ENCODE data around the gene HS6ST2.
"Not testable (repeated sequence)": the region's sequence is repeated elsewhere in the genome, so short reads cannot be mapped to it uniquely, and the experiment has no call there.

The HS6ST2 gene

DNA sequence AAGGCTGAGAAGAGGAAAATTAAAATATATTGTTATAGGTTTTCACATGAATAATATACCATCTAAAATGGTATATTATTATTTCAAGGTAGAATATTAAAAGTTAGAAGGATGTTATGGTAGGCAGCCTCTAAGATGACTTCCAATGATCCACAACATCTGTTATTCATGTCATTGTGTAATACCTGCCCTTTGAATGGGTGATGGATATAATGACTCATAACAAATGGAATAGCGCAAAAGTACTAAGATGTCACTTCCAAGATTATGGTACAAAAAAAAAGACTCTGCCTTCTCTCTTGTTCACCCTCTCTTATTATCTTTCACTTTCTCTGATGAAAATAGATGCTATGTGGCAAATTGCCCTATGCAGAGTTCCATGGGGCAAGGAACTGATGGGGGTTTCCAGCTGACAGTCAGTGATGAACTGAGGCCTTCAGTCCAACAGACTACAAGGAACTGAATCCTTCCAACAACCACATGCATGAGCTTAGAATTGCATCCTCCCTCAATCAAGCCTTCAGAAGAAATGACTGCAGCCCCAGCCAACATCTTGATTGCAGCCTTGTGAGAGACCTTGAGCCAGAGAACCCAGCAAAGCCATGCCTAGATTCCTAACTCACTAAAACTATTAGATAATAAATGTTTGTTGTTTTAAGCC is 57.7 kb downstream of the HS6ST2 start:
- TF ChIP-seq POLR2A (IDR thresholded peaks at IDR 0.05; ENCODE audit: low read depth, low read length), result no peak
- FAIRE-seq (no peak), DNase-seq (ENCODE audit: insufficient read length, low spot score) (no peak)

DNA sequence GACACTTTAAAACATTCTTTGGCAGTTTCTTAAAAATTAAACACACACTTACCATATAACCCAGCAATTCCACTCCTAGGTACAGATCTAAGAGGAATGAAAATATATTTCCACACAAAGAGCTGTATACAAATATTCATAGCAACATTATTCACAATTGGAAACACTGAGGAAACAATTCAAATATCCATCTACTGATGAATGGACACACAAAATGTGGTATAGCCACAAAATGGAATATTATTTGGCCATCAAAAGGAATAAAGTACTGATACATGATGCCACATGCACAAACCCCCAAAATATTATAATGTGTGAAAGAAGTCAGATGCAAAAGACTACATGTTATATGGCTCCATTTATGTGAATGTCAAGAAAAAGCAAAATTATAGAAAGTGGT is 70.9 kb downstream of the HS6ST2 start:
- no peak for DNase-seq (ENCODE audit: insufficient read length, low spot score)
- TF ChIP-seq POLR2A (IDR thresholded peaks at IDR 0.05; ENCODE audit: low read depth, low read length), result no peak
- no peak for FAIRE-seq

DNA sequence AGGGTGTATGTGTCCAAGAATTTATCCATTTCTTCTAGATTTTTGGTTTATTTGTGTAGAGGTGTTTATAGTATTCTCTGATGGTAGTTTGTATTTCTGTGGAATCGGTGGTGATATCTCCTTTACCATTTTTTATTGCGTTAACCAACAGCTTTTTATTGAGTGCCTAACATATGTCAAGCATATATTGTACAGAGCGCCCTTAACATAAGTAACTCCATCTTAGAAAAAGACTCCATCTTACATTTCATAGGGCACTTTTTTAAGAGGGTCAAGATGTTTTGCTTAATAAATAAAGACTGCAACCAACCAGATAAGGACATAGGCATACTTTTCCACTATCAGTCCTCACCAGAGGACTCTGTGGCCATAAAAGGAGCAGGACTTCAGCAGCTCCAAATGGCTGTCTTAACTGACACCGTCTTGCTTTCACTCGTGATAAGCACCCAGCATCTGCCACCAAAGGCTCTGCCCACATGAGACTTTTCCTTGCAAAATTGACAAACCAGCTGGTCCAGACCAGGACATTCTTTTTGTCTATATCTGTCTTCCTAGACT is 75.0 kb downstream of the HS6ST2 start:
- DNase-seq (ENCODE audit: insufficient read length, low spot score) (no peak), FAIRE-seq (no peak)
- TF ChIP-seq POLR2A (IDR thresholded peaks at IDR 0.05; ENCODE audit: low read depth, low read length), result no peak

DNA sequence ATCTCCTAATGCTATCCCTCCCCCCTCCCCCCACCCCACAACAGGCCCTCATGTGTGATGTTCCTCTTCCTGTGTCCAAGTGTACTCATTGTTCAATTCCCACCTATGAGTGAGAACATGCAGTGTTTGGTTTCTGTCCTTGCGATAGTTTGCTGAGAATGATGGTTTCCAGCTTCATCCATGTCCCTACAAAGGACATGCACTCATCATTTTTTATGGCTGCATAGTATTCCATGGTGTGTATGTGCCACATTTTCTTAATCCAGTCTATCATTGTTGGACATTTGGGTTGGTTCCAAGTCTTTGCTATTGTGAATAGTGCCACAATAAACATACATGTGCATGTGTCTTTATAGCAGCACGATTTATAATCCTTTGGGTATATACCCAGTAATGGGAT is 77.7 kb downstream of the HS6ST2 start:
- not testable (repeated sequence) for FAIRE-seq; DNase-seq (ENCODE audit: insufficient read length, low spot score)

DNA sequence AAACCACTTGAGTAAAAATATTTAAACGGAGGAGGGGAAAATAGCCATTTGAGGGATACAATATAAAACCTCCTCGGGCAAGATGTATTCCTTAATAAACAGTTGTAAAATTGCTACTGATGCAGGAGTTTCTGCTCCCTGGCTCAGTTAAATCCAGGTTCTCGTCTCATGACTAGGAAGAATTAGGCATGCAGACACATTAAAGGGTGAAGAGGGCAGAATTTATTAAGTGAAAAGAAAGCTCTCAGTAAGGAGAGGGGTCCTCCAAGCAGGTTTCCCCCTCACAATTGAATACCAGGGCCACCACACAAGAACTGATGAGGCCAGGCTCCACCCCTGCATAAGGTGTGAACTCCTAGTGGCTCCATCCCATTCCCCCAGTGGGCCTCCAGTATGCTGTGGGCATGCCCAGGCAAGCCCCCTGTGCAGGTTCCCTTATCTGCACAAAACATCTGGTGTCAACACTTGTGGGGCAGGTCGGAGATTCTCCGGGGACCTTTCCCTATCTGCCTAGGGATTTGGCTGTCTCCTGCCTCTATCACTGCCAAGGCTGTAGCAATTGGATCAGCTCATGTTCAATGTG is 80.4 kb downstream of the HS6ST2 start:
- no peak for TF ChIP-seq POLR2A (IDR thresholded peaks at IDR 0.05; ENCODE audit: low read depth, low read length)
- FAIRE-seq, result no peak
- no peak for DNase-seq (ENCODE audit: insufficient read length, low spot score)

DNA sequence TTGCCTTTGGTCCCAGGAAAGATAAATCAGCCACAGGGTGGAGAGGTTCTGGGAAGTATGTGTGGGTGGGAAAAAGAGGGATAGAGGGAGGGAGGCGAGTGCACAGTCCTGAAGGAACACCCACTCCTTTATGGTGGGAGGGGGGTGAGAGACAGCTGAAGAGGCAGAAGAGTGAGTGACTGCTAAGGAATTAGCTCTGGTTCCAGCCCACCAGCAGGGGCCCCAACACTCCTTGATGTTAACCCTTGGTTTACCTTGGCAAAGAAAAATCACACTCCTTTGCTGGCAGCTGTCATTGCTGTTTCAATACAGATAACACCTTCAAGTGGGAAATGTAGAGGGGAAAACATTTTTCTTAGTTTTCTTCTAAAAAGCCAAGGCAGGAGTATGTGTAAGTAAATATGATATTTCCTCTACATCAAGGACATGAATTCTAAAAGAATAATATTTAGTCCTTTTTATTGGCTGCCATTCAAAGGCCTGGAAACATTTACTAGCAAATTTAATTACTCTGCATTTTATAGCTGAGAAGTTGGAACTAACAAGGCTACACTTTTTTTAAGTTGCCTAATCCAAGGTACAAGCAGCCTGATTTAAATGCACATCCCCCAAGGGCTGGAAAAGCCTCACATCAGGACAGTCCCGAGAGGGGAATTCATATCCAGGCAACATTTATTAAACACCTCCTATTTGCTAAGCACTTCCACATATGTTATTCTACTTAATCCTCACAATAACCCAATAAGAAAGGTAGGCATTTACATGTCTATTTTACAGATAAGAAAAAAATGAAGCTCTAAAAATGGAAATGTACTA is 81.7 kb downstream of the HS6ST2 start:
- DNase-seq (ENCODE audit: insufficient read length, low spot score) (no peak), FAIRE-seq (no peak)
- TF ChIP-seq POLR2A (IDR thresholded peaks at IDR 0.05; ENCODE audit: low read depth, low read length), result no peak

DNA sequence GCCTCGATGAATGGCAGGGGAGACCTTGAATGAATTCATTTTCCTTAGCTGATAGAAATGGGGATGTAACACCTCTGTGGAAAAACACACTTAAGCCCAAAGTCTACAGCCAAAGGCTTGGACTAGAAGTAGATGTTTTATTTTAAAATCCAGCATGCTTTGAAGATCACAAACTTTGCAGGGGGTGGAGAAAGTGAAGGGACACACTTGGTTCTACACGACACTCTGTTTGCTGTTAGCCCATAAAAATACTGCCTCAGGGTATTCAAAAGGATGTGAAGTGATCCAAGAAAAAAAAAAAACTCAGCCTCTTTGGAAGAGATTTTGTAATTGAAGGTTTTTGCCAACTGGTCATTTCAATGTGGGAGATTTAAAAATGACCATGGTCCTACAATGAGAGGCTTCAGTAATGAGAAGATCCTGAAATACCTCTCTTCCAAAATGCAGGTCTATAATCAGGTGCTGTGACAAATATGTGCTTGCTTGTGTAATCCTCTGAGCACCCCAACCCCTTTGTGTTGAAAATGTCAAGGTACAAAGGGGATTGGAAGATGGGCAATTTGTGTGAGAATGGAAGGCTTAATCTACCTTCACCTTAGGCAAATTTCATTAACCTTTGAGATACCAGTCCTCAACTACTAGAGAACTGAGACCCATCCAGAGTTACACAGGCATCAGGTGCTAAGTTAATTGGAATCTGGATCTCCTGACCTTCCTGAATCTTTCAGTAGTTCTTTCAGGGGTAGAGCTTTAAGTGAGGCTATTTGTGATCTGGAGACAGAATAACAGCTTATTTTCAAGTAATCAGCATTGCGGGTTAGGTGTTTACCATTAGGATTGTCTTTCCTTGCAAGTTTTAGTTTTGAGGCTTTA is 82.5 kb downstream of the HS6ST2 start:
- TF ChIP-seq POLR2A (IDR thresholded peaks at IDR 0.05; ENCODE audit: low read depth, low read length), result no peak
- FAIRE-seq (no peak), DNase-seq (ENCODE audit: insufficient read length, low spot score) (no peak)

DNA sequence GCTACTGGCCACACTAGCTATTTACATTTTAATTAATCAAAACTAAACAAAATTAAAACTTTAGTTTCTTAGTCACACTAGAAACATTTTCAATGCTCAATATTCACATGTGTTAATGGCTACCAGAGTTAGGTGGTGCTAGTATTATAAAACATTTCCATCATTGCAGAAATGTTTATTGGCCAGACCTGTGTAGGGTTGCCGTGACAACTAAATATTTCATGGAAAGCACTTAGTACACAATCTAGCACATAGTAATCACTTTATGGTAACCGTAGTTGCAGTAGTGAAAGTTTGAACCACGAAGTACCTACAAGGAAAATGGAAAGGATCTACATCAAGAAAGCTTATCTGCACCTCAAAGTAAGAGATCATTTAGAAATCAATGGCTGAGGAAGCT is 95.9 kb downstream of the HS6ST2 start:
- FAIRE-seq (no peak), DNase-seq (ENCODE audit: insufficient read length, low spot score) (no peak)
- TF ChIP-seq POLR2A (IDR thresholded peaks at IDR 0.05; ENCODE audit: low read depth, low read length), result no peak

DNA sequence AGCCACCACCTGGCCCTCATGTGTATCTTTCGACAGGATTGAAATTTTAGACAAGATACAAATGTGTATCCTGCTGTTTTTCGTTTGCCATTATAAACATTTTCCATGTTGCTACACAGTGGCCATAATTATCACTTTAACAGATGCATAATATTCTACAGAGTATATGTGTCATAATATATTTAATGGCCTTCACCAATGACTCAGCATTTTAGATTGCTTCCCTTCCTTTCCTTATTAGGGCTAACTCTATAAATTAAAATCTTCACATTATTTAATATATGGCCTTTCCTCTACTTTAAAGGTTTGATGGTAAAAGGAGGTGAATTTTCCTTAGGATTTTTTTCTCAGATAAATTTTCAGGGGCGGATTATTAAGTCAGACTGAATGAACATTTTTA is 97.4 kb downstream of the HS6ST2 start:
- FAIRE-seq, result no peak
- DNase-seq (ENCODE audit: insufficient read length, low spot score), result no peak
- TF ChIP-seq POLR2A (IDR thresholded peaks at IDR 0.05; ENCODE audit: low read depth, low read length), result no peak

DNA sequence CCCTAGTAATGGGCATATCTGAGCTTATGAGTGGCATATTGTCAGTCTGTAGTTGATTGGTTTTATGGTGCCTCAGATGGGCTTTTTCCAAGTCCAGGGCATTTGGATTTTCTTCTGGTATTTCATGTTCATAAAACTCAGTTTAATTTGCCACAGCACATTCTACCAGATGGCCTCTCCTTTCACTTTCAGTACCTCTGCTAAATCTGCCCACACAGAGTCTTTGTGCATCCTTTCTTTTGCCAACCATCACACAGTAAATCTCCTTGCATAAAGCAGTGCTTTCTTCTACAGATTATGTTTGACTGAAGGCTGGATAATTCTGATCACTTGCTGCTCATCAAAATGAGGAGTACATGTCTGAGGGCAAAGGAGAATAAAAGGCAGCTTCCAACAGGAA is 98.2 kb downstream of the HS6ST2 start:
- no peak for TF ChIP-seq POLR2A (IDR thresholded peaks at IDR 0.05; ENCODE audit: low read depth, low read length)
- no peak for FAIRE-seq
- no peak for DNase-seq (ENCODE audit: insufficient read length, low spot score)

DNA sequence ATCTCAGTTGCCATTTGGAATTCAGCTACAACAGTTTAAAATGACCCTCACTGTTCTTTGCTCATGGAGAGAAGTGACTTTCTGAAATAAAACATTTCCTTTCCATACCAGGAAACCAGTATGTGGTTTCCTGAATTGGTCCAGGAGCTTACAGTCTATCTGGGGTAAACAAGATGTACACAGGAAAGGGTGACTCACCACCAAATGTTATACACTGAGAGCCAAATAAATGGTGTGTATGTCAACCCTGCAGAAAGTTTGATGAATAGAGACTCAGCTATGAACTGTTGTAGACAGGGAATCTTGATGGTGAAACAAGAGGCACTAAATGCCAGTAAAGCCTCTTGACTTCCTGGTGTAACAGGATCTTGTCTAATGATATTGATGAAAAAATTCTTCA is 100.4 kb downstream of the HS6ST2 start:
- FAIRE-seq (no peak), DNase-seq (ENCODE audit: insufficient read length, low spot score) (no peak)
- no peak for TF ChIP-seq POLR2A (IDR thresholded peaks at IDR 0.05; ENCODE audit: low read depth, low read length)

DNA sequence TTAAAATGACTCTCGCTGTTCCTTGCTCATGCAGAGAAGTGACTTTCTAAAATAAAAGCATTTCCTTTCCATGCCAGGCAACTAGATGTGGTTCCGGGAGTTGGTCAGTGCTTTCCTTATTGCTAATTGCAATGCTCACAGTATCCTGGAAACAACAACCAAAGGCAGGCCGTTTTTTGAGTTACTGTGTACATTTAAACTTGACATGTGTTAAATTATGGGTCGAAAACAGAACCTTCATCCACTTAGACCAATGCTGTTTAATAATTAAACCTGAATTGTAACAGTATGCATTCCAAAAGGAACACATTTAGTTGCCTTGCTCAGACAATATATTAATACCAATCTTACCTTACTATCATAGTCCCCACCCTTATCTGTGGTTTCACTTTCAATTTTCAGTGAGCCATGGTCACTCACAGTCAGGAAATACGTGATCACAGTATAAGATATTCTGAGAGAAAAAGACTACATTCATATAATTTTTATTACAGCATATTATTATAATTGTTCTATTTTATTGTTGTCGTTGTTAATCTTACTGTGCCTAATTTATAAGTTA is 102.6 kb downstream of the HS6ST2 start:
- FAIRE-seq (no peak), DNase-seq (ENCODE audit: insufficient read length, low spot score) (no peak)
- TF ChIP-seq POLR2A (IDR thresholded peaks at IDR 0.05; ENCODE audit: low read depth, low read length), result no peak

DNA sequence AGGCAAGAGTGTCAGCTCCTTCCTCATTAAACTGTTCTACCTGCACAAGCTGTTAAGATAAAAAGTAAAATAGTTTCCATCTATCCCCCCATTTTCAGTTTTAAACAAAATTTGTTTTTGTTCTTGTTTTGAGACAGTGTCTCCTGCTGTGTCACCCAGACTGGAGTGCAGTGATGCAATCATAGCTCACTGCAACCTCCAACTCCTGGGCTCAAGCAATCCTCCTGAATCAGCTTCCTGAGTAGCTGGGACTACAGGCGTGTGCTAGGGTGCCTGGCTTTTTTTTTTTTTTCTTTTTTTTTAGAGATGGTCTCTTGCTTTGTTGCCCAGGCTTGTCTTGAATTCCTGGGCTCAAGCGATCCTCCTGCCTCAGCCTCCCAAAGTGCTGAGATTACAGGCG is 105.4 kb downstream of the HS6ST2 start:
- FAIRE-seq (no peak), DNase-seq (ENCODE audit: insufficient read length, low spot score) (no peak)
- TF ChIP-seq POLR2A (IDR thresholded peaks at IDR 0.05; ENCODE audit: low read depth, low read length), result no peak
